CD4-positive, alpha-beta T cell treated with Interleukin-10 for 1 hour (primary cell): Measurements from ENCODE around the gene PAM16.

ENCODE experiments used
- DNase-seq: peaks from one replicate; pipeline ENCODE4 v3.0.0-alpha.2; 2020

Gene PAM16

DNA sequence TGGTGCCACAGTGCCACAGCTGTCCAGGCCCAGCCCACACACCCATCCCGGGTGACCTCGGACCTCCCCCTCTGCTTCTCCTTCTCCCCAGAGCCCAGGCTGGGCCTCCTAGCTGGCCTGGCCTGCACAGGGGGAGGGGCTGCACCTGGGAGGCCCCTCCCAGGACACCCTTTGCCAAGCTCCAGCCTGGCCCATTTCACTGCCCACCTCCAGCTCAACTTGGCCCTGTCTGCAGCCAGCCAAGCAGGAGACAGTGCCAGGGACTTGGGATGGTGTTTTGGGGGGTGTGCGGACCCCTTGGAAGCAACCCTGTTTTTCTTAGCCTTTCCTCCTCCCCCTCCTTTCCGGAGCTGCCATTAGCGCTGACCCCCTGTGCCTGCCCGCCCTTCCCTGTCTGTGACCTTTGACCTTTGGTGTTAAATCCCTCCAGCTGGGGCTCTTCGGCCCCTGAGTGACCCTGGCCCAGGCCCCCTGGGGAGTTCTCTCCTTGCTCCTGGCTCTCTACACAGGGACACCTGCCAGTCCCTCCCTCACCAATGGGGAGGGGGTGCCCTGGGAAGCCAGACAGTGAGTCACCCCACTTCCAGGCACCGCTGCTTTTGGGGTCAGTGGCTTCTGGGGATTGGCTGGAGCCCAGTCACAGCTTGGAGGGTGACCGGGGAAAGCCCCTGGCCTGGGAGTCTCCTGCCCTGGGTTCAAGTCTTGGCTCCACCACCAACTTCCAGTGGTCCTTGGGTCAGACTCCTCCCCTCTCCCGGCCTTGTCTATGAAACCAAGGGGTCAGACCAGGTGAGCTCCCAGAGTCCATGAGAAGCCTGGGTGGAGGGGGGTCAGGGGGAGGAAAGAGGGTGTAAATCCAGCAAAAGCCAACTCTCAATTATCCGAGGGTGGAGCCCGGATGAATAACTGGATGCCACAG, 33.3 kb downstream of the PAM16 start:
- no peak for DNase-seq

DNA sequence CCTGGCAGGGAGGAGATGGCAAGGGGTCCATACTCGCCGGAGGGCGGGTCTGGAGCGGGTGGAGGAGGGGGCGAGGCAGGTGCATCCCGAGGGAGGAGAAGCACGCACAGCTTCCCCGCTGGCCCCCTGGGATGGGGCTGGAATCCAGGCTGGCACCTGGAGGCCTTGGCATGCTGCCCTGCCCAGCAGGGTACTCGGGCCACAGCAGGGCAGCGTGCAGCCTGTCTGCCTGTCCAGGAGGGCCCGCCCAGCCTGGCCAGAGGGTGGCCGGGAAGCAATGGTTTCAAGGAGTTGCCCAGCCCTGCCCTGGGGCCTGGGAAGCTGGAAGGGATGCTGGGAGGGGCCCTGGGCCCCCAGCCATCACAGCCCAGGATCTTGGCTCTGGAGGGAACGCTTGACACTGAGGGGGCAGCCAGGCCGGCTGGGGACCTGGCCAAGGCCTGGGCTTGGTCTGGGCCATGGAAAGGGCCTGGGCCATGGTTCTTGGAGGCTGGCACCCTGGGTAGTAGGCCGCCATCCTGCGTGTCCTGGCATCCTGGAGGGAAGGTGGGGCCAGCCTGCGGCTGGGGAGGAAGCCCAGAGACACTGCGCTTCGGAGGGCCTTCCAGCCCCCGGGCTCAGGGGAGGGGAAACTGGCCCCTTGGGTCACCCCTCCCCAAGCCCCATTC, 34.1 kb downstream of the PAM16 start:
- DNase-seq, result no peak

DNA sequence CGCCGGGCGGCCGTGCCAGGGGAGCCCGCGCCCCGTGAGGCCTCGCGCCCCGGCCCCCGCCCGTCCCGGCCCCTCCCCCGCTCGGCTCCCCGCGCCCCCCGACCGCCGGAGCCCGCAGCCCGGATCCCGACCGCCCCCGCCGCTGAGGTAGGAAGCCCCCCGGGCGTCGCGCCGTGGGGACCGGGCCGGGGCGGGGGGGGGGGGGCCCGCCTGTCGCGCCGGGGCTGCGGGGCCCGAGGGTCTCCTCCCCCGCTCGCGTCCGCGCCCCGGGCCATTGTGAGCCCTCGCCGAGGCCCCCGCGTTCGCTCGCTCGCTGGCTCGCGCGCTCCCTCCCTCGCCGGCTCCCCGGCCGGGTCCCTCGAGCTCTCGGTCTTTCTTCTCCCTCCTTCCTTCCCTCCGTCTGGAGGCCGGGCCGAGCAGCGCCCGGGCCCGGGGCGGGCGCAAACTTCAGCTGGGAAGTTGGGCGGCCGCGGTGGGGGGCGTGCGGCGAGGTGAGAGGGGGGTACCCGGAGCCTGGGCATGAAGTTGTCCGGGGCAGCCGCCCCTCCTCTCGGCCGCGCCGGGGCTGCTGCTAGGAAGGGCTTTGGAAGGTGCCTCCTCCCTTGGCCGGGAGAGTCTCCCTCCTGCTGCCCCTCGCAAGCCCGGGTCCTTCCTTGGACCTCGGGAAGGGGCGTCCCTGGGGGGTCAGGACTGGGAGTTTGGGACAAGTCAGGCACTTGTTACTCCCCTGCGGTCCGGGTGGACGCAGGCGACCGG, 34.8 kb downstream of the PAM16 start:
- DNase-seq, result no peak

- DNase-seq, result peak; percentile 54
Measured at GRCh38 chr16:4315186-4316107, 35.7 kb downstream of the PAM16 start, which contains the start of gene GLIS2. TSS of gene GLIS2 (plus strand) at chr16:4316067. CDS start at chr16:4332281, 16,214 bp downstream.

DNA sequence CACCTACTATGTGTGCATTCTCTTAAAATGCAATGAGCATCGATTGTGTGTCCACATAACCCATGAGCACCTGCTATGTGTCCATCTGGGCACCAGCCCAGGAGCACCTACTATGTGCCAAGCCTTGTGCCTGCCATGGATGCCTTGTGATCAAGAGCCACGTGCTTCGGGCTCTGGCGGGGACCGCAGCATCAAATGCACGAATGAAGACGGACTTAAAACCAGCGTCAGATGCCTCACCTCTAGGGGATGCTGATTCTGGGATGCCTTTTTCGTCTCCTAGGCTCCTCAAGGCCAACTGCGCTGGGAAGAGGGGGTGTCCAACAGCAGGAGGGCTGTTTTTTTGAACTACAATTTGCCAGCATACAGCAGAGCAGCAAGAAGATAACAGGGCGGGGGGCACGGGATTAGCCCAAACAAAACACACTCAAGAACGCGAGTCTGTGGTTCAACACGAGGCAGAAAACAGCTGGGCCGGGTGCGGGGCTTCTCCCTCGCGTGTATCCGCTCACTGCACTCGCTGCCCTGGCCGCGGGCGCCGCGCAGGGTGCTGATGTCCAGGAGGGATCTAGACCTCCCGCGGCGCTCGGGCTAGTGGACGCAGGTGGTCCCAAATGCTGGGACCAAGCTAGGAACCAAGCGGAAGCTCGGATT, 36.5 kb downstream of the PAM16 start:
- DNase-seq, result peak; percentile 31

DNA sequence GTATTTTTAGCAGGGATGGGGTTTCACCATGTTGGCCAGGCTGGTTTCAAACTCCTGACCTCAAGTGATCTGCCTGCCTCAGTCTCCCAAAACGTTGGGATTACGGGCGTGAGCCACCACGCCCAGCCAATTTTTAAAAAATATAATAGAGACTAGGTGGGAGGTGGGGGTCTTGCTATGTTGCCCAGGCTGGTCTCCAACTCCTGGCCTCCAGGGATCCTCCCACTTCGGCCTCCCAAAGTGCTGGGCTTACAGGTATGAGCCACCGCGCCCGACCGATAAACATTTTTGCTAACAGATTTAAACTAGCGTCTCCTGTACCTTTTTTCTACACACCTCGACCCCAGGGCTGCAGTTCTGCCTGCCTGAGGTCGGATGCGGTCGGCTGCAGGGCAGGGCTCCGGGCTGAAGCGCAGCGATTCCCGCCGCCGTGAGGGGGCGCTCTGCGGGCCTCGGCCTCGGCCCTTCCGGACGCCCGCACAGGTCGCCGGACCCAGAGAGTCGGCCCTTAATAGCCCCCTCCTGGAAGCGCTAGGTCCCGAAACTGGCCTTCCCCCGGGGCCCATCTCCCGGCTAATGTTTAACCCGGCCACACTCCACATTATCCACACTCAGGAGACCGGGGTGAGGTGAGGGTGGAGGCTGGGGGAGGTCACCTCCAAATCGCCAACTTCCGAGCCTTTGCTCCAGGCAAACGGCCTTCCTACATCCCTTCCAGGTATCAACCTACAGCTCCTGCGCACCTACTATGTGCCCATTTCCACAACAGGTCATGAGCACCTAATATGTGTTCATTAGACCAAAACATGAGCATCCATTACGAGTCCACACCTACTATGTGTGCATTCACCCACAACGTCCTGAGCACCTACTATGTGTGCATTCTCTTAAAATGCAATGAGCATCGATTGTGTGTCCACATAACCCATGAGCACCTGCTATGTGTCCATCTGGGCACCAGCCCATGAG, 37.3 kb downstream of the PAM16 start:
- peak; percentile 28 for DNase-seq

GRCh38 chr16:4309833-4310266, 41.3 kb downstream of the PAM16 start:
- peak; percentile 65 for DNase-seq

DNA sequence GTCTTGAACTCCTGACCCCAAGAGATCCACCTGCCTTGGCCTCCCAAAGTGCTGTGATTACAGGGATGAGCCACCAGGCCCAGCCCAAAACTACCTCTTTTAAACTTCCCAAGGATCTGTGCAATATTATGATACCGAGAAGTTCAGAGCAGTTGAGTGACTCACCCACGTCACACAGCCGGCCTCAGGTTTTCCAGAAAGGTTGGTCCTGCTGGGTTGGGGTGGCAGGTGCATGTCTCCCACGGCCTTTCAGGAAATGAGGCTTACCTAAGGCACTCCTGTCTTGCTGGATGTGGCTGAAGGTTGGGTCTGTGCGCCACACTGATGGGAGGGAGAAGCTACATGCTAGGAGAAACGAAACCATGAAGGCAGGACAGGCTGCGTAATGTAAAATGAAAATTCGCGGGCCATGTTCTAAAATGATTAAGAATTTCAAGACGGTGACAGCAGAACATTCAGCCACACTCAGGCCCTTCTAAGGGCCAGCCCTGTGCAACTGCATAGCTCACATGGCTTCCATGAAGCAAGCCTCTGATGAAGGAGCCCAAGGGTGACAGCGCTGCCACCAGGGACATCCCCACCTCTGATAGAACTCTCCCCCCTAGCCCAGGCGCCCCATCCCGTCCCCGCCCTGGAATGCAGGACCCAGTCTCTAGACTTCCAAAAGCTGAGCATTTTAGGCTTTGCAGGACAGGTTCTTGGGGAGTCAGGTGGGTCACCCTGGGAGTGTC, 41.9 kb downstream of the PAM16 start:
- no peak for DNase-seq

- DNase-seq, result peak; percentile 98
Measured at GRCh38 chr16:4307215-4308037, 43.7 kb downstream of the PAM16 start.

DNA sequence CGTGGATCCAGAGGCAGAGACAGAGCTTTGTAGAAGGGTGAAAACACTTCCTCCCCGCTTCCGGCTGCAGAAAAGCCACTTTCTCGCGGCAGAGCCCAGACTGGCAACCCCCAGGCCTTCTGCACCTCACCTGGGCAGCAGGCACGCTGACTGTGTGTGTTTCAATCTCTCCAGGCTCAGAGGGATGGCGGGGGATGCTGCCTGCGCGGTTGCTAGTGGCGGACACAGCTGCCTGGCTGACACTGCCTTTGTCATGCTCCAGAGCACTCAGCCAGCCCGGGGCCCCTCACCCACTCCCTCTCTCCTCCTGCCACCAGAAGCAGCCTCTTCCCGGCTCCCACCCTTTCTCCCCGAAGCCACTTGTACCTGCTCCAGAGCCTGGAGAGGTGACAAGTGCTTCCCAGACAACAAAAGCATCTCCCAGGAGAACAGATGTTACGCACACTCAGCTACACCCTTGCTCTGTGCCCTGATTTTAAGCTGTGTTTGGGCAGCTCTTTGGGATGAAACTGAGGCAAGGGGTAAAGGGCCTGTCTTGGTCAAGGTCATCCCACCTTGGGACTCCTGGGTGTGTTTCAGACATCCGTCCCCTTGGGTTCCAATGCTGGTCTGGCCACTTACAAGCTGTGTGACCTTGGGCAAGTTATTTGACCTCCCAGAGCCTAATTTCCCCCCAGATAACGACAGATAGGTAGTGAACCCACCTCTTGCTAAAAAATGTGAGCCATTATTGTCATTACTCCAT, 44.5 kb downstream of the PAM16 start:
- peak; percentile 66 for DNase-seq

- DNase-seq, result no peak
Measured at GRCh38 chr16:4303973-4304372, 47.1 kb downstream of the PAM16 start.

DNA sequence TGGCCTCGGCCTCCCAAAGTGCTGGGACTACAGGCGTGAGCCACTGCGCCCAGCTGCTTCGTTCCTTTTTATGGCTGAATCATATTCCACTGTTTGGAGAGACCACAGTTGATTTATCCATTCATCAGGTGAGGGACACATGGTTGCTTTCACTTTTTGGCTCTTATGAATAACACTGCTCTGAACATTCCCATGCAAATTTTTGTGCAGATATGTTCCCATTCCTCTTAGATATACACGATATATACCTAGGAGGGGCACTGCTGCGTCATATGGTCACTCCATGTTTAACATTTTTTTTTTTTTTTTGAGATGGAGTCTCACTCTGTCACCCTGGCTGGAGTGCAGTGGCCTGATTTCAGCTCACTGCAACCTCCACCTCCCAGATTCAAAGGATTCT, 49.2 kb downstream of the PAM16 start:
- DNase-seq, result no peak

DNA sequence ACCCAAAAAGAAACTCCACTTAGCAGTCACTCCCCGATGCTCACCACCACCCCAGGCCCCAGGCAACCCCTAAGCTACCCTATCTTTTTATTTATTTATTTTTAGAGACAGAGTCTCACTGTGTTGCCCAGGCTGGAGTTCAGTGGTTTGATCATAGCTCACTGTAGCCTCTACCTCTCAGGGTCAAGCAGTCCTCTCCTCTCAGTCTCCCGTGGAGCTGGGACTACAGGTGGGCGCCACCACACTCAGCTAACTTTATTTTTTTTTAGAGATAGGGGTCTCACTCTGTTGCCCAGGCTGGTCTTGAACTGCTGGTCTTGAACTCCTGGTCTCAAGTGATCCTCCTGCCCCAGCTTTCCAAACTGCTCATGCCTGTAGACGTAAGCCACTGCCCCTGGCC, 49.9 kb downstream of the PAM16 start:
- no peak for DNase-seq

- no peak for DNase-seq
Measured at GRCh38 chr16:4298761-4299522, 52.2 kb downstream of the PAM16 start.

GRCh38 chr16:4297480-4297879, 53.6 kb downstream of the PAM16 start:
- DNase-seq, result no peak

GRCh38 chr16:4295581-4295980, 55.5 kb downstream of the PAM16 start:
- no peak for DNase-seq

DNA sequence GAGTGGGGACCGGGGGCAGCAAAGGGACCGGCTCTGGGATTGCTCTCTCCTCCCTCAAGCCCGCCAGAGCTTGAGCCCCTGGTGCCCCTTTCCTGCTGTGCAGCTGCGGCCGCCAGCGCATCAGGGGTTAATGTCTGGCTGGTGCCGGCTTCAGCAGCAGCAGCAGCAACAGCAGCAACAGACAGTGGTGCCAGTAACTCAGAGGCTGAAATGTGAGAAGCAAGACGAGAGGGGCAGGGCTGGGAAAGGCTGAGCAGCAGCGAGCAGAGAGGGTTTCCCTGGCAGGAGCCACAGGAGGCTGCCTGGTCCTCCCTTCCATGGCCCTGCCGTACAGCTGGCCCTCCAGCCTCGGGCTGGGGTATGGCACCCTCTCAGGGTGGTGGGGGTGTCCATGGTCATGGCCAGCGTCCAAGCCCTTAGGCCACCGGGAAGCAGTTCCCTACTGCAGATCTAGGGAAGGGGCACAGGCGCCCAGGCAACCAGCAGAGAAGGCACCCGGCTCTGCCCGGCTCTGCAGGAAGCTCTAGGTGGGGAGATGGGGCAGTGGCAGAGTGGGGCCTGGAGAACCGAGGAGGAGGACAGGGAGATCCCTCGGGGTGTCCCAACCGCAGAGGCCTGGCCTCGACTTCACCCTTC, 57.2 kb downstream of the PAM16 start:
- no peak for DNase-seq
